ENCODE measurements around the gene TULP4.

Gene TULP4

GRCh38 chr6:158531970-158532369 is 219.7 kb downstream of the TULP4 start:
- no peak overlapping the region for H3K4me3 ChIP-seq (ENCODE audit: low read depth, low read length)
- TF ChIP-seq CTCF (IDR thresholded peaks at IDR 0.05; ENCODE audit: insufficient read depth, low read length, missing control alignments): no peak
- POLR2A ChIA-PET: no interaction called here
- no peak for DNase-seq (ENCODE audit: low read depth, low spot score)
- CTCF ChIA-PET: no interaction called here

GRCh38 chr6:158536084-158536890 is 224.0 kb downstream of the TULP4 start:
- TF ChIP-seq CTCF (IDR thresholded peaks at IDR 0.05; ENCODE audit: insufficient read depth, low read length, missing control alignments): no peak
- POLR2A ChIA-PET: no interaction called here
- H3K4me3 ChIP-seq (ENCODE audit: low read depth, low read length): peak overlapping the region; percentile 53
- CTCF ChIA-PET: no interaction called here
- no peak for DNase-seq (ENCODE audit: low read depth, low spot score)

GRCh38 chr6:158536891-158537798 is 224.9 kb downstream of the TULP4 start:
- no peak for DNase-seq (ENCODE audit: low read depth, low spot score)
- ChIA-PET POLR2A (no interaction called here), CTCF (interaction anchor here (0.9 kb wide), 1 partner anchor 323 kb away, joined by 3 read pairs; no protein-coding TSS in a partner anchor)
- H3K4me3 ChIP-seq (ENCODE audit: low read depth, low read length): peak overlapping the region; percentile 53
- TF ChIP-seq CTCF (IDR thresholded peaks at IDR 0.05; ENCODE audit: insufficient read depth, low read length, missing control alignments): no peak

DNA sequence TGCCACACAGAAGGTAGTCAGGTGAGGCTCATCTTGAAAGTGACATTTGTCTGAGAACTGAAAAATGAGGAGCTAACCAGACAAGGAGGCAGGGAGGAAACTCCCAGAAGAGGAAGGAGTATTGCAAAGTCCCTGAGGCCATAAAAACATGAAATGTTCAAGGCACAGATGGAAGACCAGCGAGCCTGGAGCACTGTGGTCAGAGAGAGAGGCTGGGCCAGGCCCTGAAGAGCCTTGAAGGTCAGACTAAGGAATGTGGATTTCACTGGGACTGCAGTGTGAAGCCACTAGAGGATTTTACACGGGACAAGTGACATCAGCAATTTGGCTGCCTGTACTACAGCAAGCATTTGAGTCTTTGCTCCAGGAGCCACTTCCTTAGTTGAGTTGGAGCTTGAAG is 226.5 kb downstream of the TULP4 start:
- TF ChIP-seq CTCF (IDR thresholded peaks at IDR 0.05; ENCODE audit: insufficient read depth, low read length, missing control alignments): no peak
- DNase-seq (ENCODE audit: low read depth, low spot score): no peak
- ChIA-PET CTCF (interaction anchor here (1.4 to 1.5 kb wide), 2 partner anchors 13 to 21 kb away, joined by 3 read pairs; partner anchors contain the start of gene TMEM181), POLR2A (no interaction called here)
- H3K4me3 ChIP-seq (ENCODE audit: low read depth, low read length): no peak overlapping the region

- H3K4me3 ChIP-seq (ENCODE audit: low read depth, low read length): no peak overlapping the region
- no peak for DNase-seq (ENCODE audit: low read depth, low spot score)
- no peak for TF ChIP-seq CTCF (IDR thresholded peaks at IDR 0.05; ENCODE audit: insufficient read depth, low read length, missing control alignments)
- ChIA-PET POLR2A (no interaction called here), CTCF (interaction anchor here (1.0 to 1.5 kb wide), 3 partner anchors 12 to 21 kb away, joined by 3 read pairs; partner anchors contain the start of gene TMEM181)
These were observed 227.1 kb downstream of the TULP4 start for GRCh38 chr6:158539413-158539812.

DNA sequence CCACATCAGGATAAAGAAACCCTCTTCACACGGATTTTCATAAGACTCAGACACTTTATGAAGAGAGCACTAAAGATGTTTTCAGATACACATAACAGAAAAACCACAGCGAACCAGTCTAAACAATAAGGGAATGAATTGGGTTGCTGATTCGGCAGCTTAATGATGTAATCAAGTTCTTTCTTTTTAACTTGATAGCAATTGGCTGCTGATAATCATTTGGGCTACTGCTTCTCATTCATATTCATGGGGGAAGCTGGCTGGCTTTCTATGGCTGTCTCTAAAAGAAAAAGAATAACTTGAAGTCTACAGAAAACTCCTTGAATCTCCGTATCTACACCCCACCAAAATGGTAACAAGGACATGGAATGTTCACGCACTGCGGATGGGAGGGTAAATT is 227.6 kb downstream of the TULP4 start:
- DNase-seq (ENCODE audit: low read depth, low spot score): no peak
- no peak overlapping the region for H3K4me3 ChIP-seq (ENCODE audit: low read depth, low read length)
- TF ChIP-seq CTCF (IDR thresholded peaks at IDR 0.05; ENCODE audit: insufficient read depth, low read length, missing control alignments): no peak
- CTCF ChIA-PET: interaction anchor here (1.0 to 1.5 kb wide), 3 partner anchors 12 to 21 kb away, joined by 3 read pairs; partner anchors contain the start of gene TMEM181
- POLR2A ChIA-PET: no interaction called here

Data from AG04449 (cell line).